ENCODE measurements around the gene ITPR3.

DNA sequence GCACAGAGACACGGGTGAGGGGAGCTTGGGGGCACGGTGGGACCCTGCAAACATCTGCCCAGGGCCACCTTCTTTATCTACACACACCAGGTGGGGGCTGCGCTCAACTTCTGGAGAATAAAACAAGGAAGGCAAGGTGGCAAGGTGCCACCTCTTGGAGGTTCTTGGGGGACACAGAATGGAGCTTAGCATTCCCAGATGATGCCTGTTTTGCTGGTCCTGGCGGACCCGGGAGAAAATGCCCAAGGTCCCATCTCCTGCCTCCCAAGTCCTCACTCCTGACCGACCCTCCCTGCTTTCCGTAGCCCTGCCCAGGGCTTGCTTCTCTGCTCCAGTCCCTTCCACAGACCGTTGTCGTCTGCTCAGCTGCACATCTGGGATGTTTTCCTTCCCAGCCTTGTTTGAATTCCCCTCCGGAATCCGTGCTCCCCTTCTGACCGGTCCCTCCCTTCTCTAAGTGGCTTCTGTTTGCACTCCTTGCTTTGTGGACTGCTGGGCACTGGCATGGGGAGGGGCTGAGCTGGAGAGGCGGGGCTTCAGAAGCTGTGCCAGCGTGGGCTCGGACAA, 13.1 kb downstream of the ITPR3 start:
- no peak for TF ChIP-seq POLR2A (IDR thresholded peaks at IDR 0.05)
- TF ChIP-seq, protein P1, sequence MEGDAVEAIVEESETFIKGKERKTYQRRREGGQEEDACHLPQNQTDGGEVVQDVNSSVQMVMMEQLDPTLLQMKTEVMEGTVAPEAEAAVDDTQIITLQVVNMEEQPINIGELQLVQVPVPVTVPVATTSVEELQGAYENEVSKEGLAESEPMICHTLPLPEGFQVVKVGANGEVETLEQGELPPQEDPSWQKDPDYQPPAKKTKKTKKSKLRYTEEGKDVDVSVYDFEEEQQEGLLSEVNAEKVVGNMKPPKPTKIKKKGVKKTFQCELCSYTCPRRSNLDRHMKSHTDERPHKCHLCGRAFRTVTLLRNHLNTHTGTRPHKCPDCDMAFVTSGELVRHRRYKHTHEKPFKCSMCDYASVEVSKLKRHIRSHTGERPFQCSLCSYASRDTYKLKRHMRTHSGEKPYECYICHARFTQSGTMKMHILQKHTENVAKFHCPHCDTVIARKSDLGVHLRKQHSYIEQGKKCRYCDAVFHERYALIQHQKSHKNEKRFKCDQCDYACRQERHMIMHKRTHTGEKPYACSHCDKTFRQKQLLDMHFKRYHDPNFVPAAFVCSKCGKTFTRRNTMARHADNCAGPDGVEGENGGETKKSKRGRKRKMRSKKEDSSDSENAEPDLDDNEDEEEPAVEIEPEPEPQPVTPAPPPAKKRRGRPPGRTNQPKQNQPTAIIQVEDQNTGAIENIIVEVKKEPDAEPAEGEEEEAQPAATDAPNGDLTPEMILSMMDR (IDR thresholded peaks at IDR 0.05) = no peak
